AG04449 (cell line): ENCODE results near the gene RASGRF1.

Experiments
- CTCF ChIA-PET: fragments of 350-600 bp; formaldehyde crosslinking; extraction: SDS; loops from one replicate; lab custom pipeline; 2021; ENCODE audit warnings: antibody characterized with exemption; lab: Yijun Ruan, JAX
- POLR2A ChIA-PET: fragments of 400-600, 350-600 bp; formaldehyde crosslinking; extraction: SDS; loops from one replicate; lab custom pipeline; 2020; ENCODE audit warnings: antibody characterized with exemption, inconsistent platforms; lab: Yijun Ruan, JAX
- DNase-seq: peaks from one replicate; pipeline ENCODE4 v3.0.0-alpha.2; 2010; ENCODE audit warnings: low read depth, low spot score
- H3K4me3 ChIP-seq: 2 replicates; pipeline ENCODE4 v1.5.1; 2011; ENCODE audit warnings: low read depth, mild to moderate bottlenecking, control low read depth, low read length
- CTCF ChIP-seq: IDR thresholded peaks from one replicate; pipeline ENCODE4 v1.5.1; 2011; ENCODE audit warnings: mild to moderate bottlenecking, moderate library complexity, low read length, control low read depth, inconsistent platforms; ENCODE audit not compliant: insufficient read depth; ENCODE audit errors: missing control alignments

The RASGRF1 gene

DNA sequence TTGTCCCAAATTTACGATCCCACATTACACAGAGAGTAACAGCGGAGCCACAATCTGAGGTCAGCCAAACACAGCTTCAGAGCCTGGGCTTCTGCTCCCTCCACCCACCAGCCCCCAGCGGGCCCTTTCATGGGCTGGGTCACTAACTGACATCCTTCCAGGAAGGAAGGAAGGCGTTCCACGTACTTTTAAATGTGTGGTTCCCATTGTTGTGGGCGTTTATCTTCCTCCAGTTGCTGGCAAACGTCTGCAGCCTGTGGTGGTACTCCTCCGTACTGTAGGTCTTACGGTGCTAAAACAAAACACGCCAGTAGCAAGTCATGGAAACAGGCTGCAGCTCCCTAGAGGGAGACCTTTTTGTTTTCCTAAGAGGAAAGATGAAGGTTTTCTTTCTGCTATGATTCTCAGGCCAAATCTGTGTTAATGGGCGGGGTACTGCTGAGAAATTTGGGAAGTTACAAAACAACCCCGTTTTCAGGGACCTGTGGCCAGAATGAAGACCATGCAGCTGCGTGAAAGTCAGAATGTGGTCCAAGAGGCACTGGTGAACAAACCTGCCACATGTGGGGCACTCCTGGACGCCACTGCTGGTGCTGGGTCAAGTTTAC lies 153.3 kb downstream of the RASGRF1 start:
- H3K4me3 ChIP-seq = no peak overlapping the region
- DNase-seq = no peak
- TF ChIP-seq CTCF = no peak
- POLR2A ChIA-PET = no interaction called here
- CTCF ChIA-PET = interaction anchor here (2.3 kb wide), 1 partner anchor 43 kb away, joined by 6 read pairs; no protein-coding TSS in a partner anchor

- TF ChIP-seq CTCF = no peak
- CTCF ChIA-PET = interaction anchor here (1.6 to 2.3 kb wide), 2 partner anchors 45 to 249 kb away, joined by 4 to 6 read pairs; no protein-coding TSS in a partner anchor
- DNase-seq = no peak
- POLR2A ChIA-PET = no interaction called here
- no peak overlapping the region for H3K4me3 ChIP-seq
Measured at GRCh38 chr15:78934655-78935023, 155.9 kb downstream of the RASGRF1 start.

- POLR2A ChIA-PET = no interaction called here
Measured at GRCh38 chr15:78933823-78934654, 156.5 kb downstream of the RASGRF1 start.

GRCh38 chr15:78933187-78933822 lies 157.3 kb downstream of the RASGRF1 start:
- no peak overlapping the region for H3K4me3 ChIP-seq
- POLR2A ChIA-PET = no interaction called here
- TF ChIP-seq CTCF = no peak
- DNase-seq = no peak
- CTCF ChIA-PET = interaction anchor here (1.5 to 2.0 kb wide), 2 partner anchors 46 to 251 kb away, joined by 5 read pairs; no protein-coding TSS in a partner anchor

More at GRCh38 chr15:78933823-78934654, 156.5 kb downstream of the RASGRF1 start:
- no peak overlapping the region for H3K4me3 ChIP-seq
- CTCF ChIA-PET = interaction anchor here (1.6 to 2.0 kb wide), 2 partner anchors 250 kb away, joined by 4 to 5 read pairs; no protein-coding TSS in a partner anchor
- no peak for TF ChIP-seq CTCF
- no peak for DNase-seq

DNA sequence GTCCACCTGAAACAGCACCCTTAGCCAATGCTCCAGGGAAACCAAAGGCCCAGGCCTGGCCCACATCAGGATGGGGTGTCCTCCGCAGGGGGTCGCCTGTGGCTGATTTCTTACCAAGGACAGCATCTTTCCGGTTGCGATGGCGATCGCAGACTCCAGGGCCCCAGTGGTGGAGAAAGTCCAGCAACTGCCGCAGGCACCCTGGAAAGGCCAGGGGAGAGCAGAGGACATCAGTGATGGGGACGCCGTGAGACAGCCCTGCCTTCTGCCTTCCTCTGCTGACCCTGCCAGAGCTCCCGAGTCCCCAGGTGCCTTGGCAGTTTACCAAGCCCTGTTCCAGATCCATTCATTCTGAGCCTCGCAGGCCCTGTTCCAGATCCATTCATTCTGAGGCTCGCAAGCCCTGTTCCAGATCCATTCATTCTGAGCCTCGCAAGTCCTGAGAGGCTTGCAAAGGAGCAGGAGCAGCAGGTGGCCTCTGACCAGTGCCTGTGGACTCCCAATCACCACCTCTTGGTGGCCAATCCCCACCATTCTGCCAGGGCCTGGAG lies 158.2 kb downstream of the RASGRF1 start:
- H3K4me3 ChIP-seq = no peak overlapping the region
- POLR2A ChIA-PET = no interaction called here
- no peak for DNase-seq
- no peak for TF ChIP-seq CTCF
- CTCF ChIA-PET = interaction anchor here (1.5 to 2.0 kb wide), 2 partner anchors 47 to 252 kb away, joined by 5 read pairs; no protein-coding TSS in a partner anchor
